Measurements from ENCODE around the gene GLI1.
"Not testable (repeated sequence)": the region's sequence is repeated elsewhere in the genome, so short reads cannot be mapped to it uniquely, and the experiment has no call there.

Gene GLI1

DNA sequence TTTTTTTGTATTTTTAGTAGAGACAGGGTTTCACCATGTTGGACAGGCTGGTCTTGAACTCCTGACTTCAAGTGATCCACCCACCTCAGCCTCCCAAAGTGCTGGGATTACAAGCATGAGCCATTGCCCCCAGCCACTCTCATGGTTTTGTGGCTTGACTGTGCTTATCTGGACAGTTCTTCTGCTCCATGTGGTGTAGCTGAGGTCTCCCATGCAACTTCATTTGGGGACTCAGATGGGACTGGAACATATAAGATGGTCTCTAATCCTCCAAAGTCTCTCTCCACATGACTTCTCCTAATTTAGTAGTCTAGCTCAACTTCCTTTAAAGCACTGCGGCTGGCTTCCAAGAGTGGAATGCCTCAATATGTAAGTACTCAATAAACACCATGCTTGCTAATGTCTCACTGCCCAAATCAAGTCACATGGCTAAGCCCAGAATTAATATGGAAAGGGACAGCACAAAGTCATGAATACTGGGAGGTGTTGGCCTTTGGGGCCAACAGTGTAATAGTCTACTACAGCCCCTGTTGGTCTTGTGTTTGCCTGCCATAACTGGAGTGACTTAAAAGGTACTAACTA is 17.6 kb upstream of the GLI1 start:
- DNase-seq = no peak

DNA sequence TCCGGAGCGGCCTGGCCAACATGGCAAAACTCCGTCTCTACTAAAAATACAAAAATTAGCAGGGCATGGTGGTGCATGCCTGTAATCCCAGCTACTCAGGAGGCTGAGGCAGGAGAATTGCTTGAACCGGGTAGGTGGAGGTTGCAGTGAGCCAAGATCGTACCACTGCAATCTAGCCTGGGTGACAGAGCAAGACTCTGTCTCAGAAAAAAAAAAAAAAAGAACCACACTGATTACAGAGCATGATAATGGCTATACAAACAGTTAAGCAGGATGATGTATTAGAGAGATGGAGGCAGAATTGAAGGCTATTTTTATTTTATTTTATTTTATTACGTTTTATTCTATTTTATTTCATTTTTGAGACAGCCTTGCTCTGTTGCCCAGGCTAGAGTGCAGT is 15.2 kb upstream of the GLI1 start:
- not testable (repeated sequence) for DNase-seq

DNA sequence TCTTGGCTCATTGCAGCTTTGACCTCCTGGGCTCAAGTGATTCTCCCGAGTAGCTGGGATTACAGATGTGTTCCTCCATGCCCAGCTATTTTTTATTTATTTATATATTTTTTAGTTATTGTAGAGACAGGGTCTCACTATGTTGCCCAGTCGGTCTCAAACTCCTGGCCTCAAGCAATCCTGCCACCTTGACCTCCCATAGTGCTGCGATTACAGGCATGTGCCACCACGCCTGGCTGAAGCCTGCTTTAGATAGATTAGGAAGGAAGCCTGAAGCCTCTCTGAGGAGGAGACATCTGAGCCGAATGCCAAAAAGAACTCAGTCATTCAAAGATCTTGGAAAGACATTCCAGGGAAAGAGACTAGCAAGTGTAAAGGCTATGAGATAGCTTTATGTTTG is 14.8 kb upstream of the GLI1 start:
- DNase-seq = no peak

DNA sequence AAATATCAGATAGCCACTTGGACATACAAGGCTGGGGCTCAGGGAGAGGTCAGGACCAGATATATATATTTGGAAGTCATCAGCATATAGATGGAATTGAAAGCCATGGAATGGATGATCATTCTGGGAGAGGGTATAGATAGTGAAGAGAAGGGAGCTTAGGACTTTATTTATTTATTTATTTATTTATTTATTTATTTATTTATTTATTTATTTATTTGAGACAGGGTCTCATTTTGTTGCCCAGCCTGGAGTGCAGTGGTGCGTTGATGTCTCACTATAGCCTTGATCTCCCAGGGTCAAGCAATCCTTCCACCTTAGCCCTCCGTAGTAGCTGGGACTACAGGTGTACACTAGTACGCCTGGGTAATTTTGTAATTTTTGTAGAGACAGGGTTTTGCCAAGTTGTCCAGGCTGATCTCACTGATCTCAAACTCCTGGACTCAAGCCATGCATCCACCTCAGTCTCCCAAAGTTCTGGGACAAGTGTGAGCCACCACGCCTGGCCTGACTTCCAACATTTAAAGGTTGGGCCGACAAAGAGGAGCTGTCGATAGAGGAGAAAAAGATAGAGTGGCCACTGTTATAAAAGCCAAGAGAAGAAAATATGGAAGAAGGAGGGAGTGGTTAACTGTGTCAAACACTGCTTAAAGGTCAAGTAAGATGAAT is 13.2 kb upstream of the GLI1 start:
- DNase-seq = no peak

DNA sequence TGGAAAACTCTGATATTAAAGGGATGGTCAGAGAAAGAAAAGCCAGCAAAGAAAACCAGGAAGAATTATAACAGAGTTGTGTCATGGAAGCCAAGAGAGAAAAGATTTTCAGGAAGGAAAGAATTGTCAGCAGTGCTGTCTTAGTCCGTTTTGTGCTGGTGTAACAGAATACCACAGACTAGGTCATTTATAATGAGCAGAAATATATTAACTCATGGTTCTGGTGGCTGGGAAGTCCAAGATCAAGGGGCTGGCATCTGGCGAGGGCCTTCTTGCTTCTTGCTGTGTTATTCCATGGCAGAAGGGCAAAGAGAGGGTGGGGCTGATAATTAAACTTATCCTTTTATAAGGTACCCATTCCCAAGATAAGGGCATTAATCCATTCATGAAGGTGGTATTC is 10.9 kb upstream of the GLI1 start:
- DNase-seq = no peak

DNA sequence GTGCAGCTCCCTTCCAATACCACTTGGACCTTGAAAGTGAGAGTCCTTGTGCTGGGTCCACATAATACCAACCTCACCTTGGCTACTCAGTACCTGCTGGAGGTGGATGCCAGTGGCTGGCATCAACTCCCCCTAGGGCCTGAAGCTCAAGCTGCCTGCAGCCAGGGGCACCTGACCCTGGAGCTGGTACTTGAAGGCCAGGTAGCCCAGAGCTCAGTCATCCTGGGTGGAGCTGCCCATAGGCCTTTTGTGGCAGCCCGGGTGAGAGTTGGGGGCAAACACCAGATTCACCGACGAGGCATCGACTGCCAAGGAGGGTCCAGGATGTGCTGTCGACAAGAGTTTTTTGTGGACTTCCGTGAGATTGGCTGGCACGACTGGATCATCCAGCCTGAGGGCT is 10.2 kb upstream of the GLI1 start:
- no peak for DNase-seq

DNA sequence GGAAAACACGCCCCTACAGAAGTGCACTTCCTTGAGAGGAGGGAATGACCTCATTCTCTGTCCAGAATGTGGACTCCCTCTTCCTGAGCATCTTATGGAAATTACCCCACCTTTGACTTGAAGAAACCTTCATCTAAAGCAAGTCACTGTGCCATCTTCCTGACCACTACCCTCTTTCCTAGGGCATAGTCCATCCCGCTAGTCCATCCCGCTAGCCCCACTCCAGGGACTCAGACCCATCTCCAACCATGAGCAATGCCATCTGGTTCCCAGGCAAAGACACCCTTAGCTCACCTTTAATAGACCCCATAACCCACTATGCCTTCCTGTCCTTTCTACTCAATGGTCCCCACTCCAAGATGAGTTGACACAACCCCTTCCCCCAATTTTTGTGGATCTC is 9.5 kb upstream of the GLI1 start:
- DNase-seq = no peak

DNA sequence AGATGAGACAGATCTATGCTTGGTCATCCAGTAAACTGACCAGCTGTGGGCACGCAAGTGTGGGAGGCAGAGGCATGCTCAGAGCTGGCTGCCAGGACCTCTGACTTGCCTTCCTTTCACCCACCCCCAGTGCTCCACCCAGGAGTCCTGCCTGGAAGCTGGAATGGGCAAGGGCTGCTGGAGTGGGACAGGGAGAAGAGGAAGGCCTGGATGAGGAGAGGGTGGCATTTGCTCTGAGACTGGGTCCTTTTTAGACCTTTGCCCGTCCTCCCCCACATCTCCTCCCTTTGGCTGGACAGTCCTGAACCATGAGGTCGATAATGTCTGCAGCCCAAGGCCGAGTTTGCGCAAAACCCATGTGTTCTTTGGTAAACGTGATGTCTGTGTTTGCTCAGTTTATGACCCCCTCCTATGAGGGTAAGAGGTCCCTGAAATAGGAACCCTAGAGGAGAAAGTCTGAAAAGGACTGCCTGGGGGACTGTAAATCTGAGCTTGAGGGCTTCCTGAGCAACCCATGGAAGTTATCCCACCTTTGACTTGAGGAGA is 8.3 kb upstream of the GLI1 start:
- no peak for DNase-seq

DNA sequence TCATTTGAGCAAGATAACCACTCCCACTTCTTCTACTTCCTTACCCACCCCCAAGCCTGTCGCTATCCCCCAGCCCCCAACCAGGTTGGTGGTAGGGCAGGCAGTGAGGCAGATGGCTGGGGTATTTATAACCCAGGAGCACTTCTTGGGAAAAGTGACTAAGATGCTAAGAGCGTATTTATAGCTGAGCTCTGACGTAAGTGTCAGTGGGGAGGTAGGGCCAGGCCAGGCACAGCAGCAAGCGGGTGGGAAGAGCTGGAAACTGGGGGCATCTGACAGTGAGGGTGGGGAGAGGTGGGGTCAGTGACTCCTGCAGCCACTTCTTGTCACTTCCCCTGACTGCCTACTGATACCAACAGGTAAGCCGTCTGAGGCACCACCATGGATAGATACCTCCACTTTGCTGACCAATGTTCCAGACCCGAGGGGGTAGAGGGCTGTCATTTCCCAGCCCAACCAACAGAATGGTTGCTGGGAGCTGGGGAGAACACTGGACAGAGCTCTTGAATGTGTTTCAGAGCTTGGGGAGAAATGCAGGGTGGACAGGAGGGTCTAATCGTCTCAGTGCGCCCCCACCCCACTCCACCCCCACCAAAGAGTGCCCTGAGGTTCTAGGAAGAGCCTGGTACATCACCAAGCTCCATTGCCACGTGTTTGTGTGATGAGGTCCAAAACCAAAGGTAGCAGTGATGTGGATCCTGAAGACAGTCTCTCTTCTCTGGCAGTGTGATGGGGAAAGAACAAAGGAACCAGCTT is 7.2 kb upstream of the GLI1 start:
- DNase-seq = no peak

DNA sequence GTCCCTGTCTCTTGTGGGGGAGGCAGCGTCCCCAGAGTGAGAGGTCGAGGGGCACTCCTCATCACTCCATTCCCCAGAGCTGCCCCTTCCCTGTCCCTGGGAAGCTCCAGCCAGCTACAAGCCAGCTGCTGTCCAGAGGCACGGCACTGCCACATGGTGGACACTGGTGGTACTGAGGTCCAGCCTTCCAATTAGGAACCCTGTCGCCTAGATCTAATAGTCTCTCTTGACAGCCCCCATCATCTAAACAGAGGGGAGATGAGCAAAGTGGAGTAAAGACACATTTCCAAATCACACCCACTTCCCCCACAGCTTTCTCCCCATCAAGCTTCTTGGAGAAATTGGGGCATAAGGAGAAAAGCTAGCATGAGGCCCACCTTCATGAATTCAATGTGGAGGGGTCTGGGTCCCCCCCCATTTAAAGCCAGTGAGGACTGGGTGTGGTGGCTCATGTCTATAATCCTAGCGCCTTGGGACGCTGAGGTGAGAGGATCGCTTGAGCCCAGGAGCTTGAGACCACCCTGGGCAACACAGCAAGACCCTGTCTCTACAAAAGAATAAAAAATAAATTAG is 6.6 kb upstream of the GLI1 start:
- peak; percentile 70 for DNase-seq

DNA sequence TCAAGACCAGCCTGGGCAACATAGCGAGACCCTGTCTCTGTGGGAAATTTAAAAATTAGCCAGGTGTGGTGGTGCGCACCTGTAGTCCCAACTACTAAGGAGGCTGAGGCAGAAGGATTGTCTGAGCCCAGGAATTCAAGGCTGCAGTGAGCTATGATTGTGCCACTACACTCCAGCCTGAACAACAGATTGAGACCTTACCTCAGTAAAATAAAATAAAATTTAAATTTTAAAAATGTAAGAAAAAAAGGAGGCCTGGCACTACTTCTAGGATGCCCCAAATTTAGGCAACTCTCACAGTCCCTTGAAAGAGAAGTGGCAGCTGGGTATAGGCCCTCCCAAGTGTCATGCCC is 5.4 kb upstream of the GLI1 start:
- no peak for DNase-seq

DNA sequence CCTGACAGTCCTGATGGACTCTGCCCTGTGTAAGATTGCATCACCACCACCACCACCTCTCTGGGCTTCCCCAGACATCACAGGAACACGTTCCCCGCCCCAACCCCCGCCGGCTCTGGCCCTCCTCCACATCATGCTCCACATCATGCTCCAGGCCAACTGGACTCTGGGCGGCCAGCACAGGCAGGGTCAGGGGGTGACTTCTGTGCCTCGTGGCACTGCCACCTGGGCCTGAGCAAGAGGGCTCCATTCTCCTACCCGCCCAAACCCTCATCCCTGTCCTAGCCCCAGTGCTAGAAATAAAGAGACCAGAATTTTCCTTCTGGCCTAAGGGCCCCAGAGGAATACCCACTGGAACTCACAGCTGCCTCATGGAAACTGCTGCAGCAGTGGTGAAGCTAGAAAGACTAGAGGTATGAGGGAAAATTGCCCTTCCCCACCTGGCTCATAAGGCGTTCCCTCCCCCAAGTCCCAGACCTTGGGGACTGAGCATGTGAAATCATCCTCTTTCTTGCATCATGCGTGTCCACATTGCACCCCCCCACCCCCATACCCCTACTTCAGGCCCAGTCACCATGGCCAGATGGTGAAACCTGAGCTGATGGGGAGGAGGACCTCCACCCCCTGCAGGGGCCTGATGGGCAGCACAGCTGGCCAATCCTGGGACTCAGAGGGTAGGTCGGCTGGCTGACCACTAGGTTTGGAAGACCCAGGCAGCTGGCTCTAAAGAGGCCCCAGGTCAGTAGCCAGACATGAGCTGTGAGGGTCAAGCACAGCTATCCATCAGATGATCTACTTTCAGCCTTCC is 4.8 kb upstream of the GLI1 start, which contains the start of gene INHBE:
INHBE (plus strand) TSS at position 742 of the 808 bp plus-strand sequence. CDS start 230 bp downstream, outside the sequence.
- DNase-seq = peak; percentile 61

DNA sequence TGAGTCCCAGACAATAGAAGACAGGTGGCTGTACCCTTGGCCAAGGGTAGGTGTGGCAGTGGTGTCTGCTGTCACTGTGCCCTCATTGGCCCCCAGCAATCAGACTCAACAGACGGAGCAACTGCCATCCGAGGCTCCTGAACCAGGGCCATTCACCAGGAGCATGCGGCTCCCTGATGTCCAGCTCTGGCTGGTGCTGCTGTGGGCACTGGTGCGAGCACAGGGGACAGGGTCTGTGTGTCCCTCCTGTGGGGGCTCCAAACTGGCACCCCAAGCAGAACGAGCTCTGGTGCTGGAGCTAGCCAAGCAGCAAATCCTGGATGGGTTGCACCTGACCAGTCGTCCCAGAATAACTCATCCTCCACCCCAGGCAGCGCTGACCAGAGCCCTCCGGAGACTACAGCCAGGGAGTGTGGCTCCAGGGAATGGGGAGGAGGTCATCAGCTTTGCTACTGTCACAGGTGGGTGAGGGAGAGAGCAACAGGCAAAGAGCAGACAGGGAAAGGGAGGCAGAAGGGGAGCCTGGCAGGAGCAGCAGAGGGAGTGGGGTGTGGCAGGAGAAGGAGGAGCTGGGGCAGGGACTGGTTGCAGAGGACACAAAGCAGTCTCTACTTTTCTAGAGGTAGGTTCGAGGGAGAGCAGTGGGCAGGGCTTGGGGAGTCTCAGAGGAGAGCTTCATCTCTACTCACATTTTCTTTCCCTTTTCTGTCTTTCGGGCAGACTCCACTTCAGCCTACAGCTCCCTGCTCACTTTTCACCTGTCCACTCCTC is 4.0 kb upstream of the GLI1 start:
- DNase-seq = no peak

DNA sequence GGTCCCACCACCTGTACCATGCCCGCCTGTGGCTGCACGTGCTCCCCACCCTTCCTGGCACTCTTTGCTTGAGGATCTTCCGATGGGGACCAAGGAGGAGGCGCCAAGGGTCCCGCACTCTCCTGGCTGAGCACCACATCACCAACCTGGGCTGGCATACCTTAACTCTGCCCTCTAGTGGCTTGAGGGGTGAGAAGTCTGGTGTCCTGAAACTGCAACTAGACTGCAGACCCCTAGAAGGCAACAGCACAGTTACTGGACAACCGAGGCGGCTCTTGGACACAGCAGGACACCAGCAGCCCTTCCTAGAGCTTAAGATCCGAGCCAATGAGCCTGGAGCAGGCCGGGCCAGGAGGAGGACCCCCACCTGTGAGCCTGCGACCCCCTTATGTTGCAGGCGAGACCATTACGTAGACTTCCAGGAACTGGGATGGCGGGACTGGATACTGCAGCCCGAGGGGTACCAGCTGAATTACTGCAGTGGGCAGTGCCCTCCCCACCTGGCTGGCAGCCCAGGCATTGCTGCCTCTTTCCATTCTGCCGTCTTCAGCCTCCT is 3.4 kb upstream of the GLI1 start:
- peak; percentile 35 for DNase-seq

DNA sequence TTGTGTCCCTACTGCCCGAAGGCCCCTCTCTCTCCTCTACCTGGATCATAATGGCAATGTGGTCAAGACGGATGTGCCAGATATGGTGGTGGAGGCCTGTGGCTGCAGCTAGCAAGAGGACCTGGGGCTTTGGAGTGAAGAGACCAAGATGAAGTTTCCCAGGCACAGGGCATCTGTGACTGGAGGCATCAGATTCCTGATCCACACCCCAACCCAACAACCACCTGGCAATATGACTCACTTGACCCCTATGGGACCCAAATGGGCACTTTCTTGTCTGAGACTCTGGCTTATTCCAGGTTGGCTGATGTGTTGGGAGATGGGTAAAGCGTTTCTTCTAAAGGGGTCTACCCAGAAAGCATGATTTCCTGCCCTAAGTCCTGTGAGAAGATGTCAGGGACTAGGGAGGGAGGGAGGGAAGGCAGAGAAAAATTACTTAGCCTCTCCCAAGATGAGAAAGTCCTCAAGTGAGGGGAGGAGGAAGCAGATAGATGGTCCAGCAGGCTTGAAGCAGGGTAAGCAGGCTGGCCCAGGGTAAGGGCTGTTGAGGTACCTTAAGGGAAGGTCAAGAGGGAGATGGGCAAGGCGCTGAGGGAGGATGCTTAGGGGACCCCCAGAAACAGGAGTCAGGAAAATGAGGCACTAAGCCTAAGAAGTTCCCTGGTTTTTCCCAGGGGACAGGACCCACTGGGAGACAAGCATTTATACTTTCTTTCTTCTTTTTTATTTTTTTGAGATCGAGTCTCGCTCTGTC is 2.7 kb upstream of the GLI1 start:
- DNase-seq = no peak

DNA sequence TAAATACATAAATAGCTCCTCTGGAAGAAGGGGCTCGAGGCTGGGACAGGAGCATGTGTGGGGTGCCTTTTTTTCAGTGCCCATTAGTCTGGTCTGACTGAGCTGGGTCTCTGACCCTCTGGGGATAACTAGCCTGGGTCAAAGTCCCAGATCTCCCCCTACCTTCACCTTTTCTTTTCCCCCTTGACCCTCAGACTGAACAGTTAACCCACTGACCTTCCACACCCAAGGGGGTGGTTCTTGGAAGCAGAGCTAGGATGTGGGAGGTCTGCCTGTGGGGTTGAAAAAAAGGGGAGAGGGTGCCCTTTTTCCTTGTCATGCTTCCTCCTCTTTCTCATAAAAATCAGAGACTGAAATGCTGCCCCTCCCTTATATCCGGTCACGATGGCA is 925 bp upstream of the GLI1 start:
- DNase-seq = no peak

DNA sequence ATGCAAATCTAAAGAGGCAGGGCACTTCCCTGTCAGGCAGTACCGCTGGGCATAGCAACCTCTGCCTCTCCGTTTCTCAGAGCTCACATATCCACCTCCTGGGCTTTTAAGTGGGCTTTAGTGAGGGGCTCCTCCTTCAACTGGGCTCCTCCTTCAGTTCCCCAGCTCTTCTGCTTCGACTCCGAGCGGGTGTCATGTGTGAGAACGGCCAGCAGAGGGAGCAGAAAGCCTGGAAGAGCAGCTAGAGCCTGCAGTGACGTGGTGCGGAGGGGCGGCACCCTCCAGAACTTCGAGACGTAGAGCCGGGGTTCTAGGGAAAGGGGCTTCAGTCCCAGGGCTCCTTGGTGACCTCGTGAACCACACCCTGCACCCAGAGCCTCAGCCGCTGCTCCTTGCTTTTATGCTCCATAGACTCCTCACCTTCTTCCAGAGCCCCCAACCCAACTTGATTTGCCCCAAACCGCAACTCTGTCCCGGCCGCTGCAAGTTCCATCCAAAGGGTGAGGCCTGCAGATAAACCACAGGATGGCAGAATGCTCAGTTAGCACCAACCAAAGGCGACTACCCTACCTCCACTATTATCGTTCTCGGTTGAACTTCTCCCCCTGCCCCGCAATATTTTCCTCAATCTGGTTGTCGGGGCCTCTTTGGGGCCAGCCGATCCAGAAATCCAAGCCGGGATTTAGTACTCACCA is 383 bp upstream of the GLI1 start:
- DNase-seq = peak; percentile 95

DNA sequence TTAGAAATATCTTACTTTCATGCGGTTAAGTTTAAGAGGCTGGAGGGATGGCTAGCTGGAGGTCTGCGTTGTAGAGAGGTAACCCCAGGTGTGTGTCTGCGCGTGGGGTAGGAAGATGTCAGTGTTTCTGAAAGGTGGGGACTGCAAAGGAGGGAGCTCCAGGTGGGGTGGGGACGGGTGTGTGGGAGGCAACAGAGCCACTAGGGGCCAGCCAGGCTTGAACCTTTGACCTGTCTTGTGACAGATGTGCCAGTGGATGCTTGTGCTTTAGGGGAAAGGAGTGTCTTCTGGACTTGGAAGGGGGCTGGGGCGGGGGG is 841 bp downstream of the GLI1 start:
- DNase-seq = no peak

DNA sequence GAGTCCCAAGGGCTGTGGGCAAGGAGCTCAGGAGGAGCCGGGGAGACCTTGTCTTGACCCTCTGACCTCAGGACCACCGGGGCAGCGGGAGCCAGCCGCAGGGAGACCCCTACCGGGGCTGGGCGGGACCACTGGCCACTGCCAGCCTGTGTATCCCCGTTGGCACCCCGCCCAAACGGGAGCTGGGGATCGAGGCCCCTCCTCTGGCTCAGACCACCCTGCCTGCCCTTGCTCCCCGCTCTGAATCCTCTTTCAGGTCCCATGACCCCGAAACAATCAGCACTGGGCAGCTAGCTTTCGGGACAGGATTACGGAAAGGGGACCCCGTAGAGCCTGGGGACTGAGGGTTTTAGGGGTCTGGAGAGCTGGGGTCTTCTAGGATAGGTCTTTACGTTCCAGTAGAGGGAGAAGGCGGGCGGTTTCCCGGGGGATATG is 1.3 kb downstream of the GLI1 start:
- DNase-seq = no peak

DNA sequence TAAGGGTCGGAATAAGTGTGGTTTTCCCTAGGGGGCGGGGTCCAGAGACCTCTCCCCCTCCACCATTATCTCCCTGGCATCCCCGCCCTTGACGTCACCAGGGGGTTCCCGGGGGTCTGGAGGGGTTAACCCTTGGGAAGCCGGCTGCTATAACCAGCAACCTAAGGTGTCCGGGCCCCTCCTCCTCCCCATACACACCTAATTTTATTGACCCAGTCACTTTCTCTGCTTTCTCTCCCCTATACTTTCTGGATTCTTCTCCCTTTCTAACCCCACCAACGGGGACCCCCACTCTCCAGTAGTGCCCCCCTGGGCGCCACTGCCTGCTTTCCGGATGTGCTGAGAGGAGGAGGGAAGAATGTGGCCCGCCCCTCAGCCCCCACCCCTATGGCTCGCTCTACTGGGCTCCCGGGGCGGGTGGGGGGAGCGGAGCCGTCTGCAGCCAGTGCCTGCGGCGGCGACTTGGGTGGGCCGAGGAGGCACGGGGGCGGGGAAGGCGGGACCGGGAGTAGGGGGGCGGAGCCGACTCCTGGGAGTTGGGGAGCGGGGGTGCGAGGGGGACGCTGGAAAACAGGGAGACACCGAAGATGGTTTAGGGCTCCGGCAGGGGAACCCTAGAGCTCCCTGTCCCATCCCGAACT is 1.8 kb downstream of the GLI1 start:
- DNase-seq = no peak

Data from inflammatory macrophage treated with lipopolysaccharide for 4 hours (primary cell).